Smooth muscle cell (in vitro differentiated cells): ENCODE measurements around the gene TUBD1. TPM values are rescaled to one million over a fixed set of nuclear protein-coding genes. Genes with fewer than 3 reads are reported as not detected.

Source experiments
- DNase-seq: peaks from one replicate; lab custom pipeline; 2025; ENCODE audit not compliant: unreplicated experiment; lab: John Stamatoyannopoulos, UW
- H2AFZ ChIP-seq: fragments of 200-600 bp; sonication (generic); 2 replicates; pipeline ENCODE4 v1.6.0; 2016; ENCODE audit warnings: antibody characterized with exemption, low read depth, mild to moderate bottlenecking
- H3F3A ChIP-seq: fragments of 200-600 bp; sonication (generic); 2 replicates; pipeline ENCODE4 v1.6.0; 2017; ENCODE audit warnings: antibody characterized with exemption, low read depth
- H3K27ac ChIP-seq: fragments of 200-600 bp; sonication (generic); 2 replicates; pipeline ENCODE4 v1.5.1; 2016; ENCODE audit warnings: low read depth, mild to moderate bottlenecking
- H3K27me3 ChIP-seq: fragments of 200-600 bp; sonication (generic); 2 replicates; pipeline ENCODE4 v1.6.1; 2016; ENCODE audit warnings: low read depth, mild to moderate bottlenecking
- H3K36me3 ChIP-seq: fragments of 200-600 bp; sonication (generic); 2 replicates; pipeline ENCODE4 v1.5.1; 2016; ENCODE audit warnings: low read depth
- H3K4me1 ChIP-seq: fragments of 200-600 bp; sonication (generic); 2 replicates; pipeline ENCODE4 v1.5.1; 2016; ENCODE audit warnings: low read depth
- H3K4me2 ChIP-seq: fragments of 200-600 bp; sonication (generic); 2 replicates; pipeline ENCODE4 v1.6.0; 2016; ENCODE audit warnings: mild to moderate bottlenecking
- H3K4me3 ChIP-seq: fragments of 200-600 bp; sonication (generic); 2 replicates; pipeline ENCODE4 v1.5.1; 2016; ENCODE audit warnings: mild to moderate bottlenecking
- H3K79me2 ChIP-seq: fragments of 200-600 bp; sonication (generic); 2 replicates; pipeline ENCODE4 v1.6.0; 2016; ENCODE audit warnings: low read depth, mild to moderate bottlenecking
- H3K9ac ChIP-seq: fragments of 200-600 bp; sonication (generic); 2 replicates; pipeline ENCODE4 v1.6.0; 2016; ENCODE audit warnings: low read depth
- H3K9me3 ChIP-seq: fragments of 200-600 bp; sonication (generic); replicated peaks from 2 replicates; pipeline ENCODE4 v1.5.1; 2016; ENCODE audit warnings: low read depth
- H4K20me1 ChIP-seq: fragments of 200-600 bp; sonication (generic); 2 replicates; pipeline ENCODE4 v1.6.0; 2016; ENCODE audit warnings: low read depth
- WGBS: methylation state at CpG from one replicate; pipeline ENCODE4 v1.1.7; 2016; ENCODE audit warnings: low lambda C conversion rate; 5-methylcytosine and 5-hydroxymethylcytosine counted together
- polyA plus RNA-seq: library from polyadenylated mRNA; unstranded; fragments of >200 nt; fragmentation: Nextera tagmentation; extraction: Ambion mirVana; gene quantifications from 2 replicates; pipeline ENCODE4 v1.2.1, GENCODE V29; 2016
- total RNA-seq: library from RNA; depleted of rRNA; stranded (reverse); fragments of >200 nt; gene quantifications from 2 replicates; pipeline ENCODE4 v1.2.3, GENCODE V29; 2014
- TF ChIP-seq, protein P1 (sequence below): fragments of 200-600 bp; sonication (generic); IDR thresholded peaks from 2 replicates; pipeline ENCODE4 v1.5.1; 2017; ENCODE audit warnings: borderline replicate concordance, mild to moderate bottlenecking, antibody characterized with exemption; ENCODE audit not compliant: insufficient read depth, poor library complexity, severe bottlenecking

TUBD1 gene
- total and polyA plus RNA-seq, 2 experiments from 2014 or later = 10.3 to 21.8 TPM

DNA sequence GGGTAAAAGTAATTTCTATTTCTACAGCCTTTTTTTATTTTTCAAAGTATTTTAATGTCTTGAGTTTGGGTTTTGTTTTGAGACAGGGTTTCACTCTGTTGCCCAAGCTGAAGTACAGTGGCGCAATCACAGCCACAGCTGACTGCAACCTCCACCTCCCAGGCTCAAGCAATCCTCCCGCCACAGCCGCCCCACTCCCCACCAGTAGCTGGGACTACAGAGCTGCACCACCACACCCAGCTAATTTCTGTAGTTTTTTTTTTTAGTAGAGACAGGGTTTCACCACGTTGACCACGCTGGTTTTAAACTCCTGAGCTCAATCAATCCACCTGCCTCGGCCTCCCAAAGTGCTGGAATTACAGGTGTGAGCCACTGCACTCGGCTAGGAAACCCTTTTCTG, 44.0 kb downstream of the TUBD1 start:
- Histone ChIP-seq H3K9me3 (no peaks in the 10 kb centered on the region), H3K9ac (no peak overlapping the region), H3K4me1 (no peaks in the 10 kb centered on the region), H3K36me3 (no peaks in the 10 kb centered on the region), H3K79me2 (no peaks in the 10 kb centered on the region), H2AFZ (no peak overlapping the region), H3K27ac (peak overlapping the region; percentile 21), H3K27me3 (no peaks in the 10 kb centered on the region), H3K4me3 (no peak overlapping the region), H4K20me1 (peaks cover 6% of the 10 kb centered on the region), H3K4me2 (no peak overlapping the region), H3F3A (peaks cover 33% of the 10 kb centered on the region)
- TF ChIP-seq, protein P1, sequence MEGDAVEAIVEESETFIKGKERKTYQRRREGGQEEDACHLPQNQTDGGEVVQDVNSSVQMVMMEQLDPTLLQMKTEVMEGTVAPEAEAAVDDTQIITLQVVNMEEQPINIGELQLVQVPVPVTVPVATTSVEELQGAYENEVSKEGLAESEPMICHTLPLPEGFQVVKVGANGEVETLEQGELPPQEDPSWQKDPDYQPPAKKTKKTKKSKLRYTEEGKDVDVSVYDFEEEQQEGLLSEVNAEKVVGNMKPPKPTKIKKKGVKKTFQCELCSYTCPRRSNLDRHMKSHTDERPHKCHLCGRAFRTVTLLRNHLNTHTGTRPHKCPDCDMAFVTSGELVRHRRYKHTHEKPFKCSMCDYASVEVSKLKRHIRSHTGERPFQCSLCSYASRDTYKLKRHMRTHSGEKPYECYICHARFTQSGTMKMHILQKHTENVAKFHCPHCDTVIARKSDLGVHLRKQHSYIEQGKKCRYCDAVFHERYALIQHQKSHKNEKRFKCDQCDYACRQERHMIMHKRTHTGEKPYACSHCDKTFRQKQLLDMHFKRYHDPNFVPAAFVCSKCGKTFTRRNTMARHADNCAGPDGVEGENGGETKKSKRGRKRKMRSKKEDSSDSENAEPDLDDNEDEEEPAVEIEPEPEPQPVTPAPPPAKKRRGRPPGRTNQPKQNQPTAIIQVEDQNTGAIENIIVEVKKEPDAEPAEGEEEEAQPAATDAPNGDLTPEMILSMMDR = no peak
- 60% methylated on average over 7 of the region's 7 CpGs for WGBS
- no peak for DNase-seq

DNA sequence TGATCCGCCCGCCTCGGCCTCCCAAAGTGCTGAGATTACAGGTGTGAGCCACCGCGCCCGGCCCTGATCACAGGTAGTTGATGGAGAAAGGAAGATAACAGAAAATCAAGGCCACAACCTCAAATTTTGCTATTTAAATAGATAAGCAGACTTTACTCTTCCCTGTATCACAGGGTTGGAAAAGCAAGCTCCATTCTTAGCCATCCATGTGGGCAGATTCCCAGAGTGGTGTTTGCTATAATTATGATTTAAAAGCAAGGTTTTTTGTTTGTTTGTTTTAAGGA, 44.4 kb downstream of the TUBD1 start:
- Histone ChIP-seq H3K79me2 (no peaks in the 10 kb centered on the region), H2AFZ (no peak overlapping the region), H3K9ac (no peak overlapping the region), H3K4me3 (no peak overlapping the region), H3F3A (peaks cover 38% of the 10 kb centered on the region), H3K4me1 (no peaks in the 10 kb centered on the region), H3K4me2 (no peak overlapping the region), H3K9me3 (no peaks in the 10 kb centered on the region), H3K27ac (peak overlapping the region; percentile 21), H4K20me1 (peaks cover 11% of the 10 kb centered on the region), H3K27me3 (no peaks in the 10 kb centered on the region), H3K36me3 (no peaks in the 10 kb centered on the region)
- TF ChIP-seq, protein P1 = no peak
- 97% methylated on average over 6 of the region's 6 CpGs for WGBS
- DNase-seq = no peak

DNA sequence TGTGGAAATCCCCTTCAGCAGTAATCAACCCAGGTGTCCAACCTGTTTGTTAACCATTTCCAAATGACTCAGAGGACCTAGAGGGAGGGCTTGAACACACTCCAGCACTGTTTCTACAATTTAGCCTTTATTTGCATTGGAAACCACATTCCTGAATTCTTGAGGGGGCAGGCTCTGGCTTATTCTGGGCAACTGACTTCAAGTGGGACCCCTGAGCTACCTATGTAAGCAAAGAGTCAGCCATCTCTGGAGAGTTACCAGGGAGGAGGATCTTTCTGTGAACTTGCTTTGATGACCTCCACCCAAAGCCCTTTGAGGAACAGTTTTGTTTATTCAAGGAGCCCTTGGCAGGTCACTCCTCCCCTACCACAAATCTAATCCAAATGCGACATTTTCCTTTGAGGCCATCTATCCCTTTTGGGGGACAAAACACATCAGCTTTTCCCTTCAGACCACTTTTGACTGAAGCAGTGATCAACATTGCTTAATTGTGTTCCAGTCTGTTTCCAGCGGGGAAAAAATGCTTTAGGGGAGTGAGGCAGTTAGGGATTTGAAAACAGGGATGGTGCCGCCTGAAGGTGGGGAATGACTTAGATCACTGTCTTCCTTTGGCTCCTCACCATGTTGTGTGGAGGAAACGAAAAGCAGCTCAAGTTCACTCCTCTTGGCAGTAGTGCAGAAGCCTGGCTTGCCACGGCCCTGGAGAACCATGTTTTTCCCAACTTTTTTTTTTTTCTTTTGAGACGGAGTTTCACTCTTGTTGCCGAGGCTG, 46.2 kb downstream of the TUBD1 start:
- no peaks in the 10 kb centered on the region for H3K9me3 ChIP-seq
- no peak overlapping the region for H2AFZ ChIP-seq
- DNase-seq = no peak

More for the DNA sequence above, 46.2 kb downstream of the TUBD1 start:
- Histone ChIP-seq H3K27ac (peak overlapping the region; percentile 100), H3K27me3 (no peaks in the 10 kb centered on the region), H3K36me3 (no peaks in the 10 kb centered on the region), H3F3A (peaks cover 32% of the 10 kb centered on the region), H3K4me2 (peak overlapping the region; percentile 34), H3K9ac (peak overlapping the region; percentile 17), H3K4me3 (no peak overlapping the region), H4K20me1 (peaks cover 18% of the 10 kb centered on the region), H3K79me2 (peaks cover 3% of the 10 kb centered on the region), H3K4me1 (no peaks in the 10 kb centered on the region)
- 52% methylated on average over 7 of the region's 7 CpGs for WGBS
- TF ChIP-seq, protein P1 = no peak
